ENCODE results near the gene LDLRAD4.

Gene LDLRAD4

GRCh38 chr18:13574355-13574754 is 355.8 kb downstream of the LDLRAD4 start:
- no peak for DNase-seq (ENCODE audit: low read depth)

DNA sequence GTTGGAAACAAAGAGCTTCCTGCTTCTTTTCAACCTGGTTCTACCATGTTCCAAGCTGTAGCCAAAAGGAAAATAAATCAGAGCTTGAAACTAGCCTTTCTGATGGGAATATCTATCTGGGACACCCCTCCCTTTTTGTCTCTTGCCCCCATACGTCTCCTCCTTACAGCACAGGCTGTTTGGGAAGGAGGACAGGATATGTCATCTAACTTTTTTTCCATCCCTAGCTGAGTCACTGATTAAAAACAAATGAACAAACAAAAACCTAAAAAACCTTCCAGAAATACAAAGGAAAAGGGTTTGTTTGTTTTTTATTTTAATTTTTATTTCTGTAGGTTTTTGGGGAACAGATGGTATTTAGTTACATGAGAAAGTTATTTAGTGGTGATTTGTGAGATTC is 356.2 kb downstream of the LDLRAD4 start:
- no peak for DNase-seq (ENCODE audit: low read depth)

DNA sequence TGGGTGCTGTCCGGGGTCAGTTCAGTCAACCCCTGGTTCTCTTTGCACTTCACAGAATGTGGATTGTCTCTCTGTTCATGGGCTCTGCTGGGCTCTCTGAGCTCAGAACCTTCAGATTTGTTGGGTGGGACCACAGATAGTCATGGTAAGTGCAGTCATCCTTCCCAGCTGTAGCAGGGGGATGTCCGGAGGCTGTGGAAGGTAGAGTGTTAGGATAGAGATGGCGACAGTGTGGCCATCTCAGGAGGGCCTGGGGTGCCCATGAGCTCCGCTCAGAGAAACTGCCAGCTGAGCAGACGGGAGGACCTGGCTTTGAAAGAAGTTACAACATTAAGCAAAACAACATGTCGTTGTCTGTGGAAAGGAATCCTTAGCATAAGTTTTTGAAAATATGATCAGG is 358.0 kb downstream of the LDLRAD4 start:
- no peak for DNase-seq (ENCODE audit: low read depth)

DNA sequence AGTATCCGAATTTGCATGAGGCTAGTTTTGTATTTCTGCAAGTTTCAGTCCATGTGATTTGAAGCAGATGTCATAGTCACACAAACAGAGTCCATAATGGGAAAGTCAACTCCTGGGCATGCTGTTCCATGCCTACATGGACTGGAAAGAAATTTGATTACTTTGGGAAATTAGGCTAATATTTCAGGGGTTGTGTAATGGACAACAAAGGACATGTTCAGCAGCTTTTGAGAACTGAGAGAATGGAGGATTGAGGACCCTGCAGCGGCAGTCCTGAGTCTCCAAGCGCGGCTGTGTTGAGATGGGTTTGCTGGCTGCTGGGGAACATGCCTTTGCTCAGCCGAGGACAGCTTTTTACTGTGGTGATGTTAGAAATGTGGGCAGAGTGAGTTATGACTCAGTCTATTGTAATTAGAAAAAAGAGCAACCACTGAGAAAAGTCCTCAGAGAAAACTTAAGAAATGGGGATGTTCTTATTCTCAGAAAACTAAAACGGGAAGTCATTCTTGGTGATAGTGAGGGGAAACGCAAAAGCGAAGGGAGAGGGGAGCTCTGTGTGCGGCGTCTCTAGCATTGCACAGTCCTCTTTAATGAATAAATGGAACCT is 358.6 kb downstream of the LDLRAD4 start:
- peak; percentile 43 for DNase-seq (ENCODE audit: low read depth)

GRCh38 chr18:13577781-13578180 is 359.2 kb downstream of the LDLRAD4 start:
- DNase-seq (ENCODE audit: low read depth), result no peak

GRCh38 chr18:13578400-13578799 is 359.8 kb downstream of the LDLRAD4 start:
- DNase-seq (ENCODE audit: low read depth), result no peak

GRCh38 chr18:13579874-13580273 is 361.3 kb downstream of the LDLRAD4 start:
- DNase-seq (ENCODE audit: low read depth), result no peak

DNA sequence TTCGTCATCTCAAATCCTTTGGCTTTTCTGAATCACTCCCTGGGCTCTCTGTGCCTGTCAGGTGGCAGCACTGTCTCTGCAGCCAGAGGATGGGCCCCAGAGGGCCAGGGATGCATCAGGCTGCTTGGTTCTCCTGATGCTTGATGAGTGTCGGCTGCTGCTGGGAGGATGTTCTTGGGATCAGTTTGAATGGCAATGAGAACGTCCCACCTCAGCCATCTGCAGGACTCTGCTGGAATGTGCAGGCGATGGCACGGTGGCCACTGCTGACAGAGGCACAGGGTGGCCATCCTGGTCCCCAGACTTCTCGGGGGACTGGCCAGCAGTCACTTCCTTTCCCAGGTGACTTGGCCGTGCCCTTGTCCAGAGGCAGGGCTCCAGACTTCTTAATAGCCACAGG is 361.8 kb downstream of the LDLRAD4 start:
- DNase-seq (ENCODE audit: low read depth), result no peak

DNA sequence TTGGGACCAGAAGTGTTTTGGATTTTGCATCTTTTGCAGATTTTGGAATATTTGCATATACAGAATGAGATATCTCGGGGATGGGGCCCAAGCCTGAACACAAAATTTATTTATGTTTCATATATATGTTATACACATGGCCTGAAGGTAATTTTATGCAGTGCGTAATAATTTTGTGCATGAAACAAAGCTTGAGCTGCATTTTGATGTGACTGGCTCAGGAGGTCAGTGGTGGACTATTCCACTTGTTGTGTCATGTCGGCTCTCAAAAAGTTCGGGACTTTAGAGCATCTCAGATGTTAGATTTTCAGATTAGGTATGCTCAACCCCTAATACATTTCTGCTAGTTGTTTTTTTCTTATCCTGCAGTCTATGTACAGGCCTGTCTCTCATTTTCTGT is 362.4 kb downstream of the LDLRAD4 start:
- DNase-seq (ENCODE audit: low read depth), result no peak

- no peak for DNase-seq (ENCODE audit: low read depth)
These were observed 363.1 kb downstream of the LDLRAD4 start for GRCh38 chr18:13581496-13582177.

GRCh38 chr18:13582178-13582670 is 363.7 kb downstream of the LDLRAD4 start:
- no peak for DNase-seq (ENCODE audit: low read depth)

GRCh38 chr18:13583576-13584550 is 365.3 kb downstream of the LDLRAD4 start:
- no peak for DNase-seq (ENCODE audit: low read depth)

DNA sequence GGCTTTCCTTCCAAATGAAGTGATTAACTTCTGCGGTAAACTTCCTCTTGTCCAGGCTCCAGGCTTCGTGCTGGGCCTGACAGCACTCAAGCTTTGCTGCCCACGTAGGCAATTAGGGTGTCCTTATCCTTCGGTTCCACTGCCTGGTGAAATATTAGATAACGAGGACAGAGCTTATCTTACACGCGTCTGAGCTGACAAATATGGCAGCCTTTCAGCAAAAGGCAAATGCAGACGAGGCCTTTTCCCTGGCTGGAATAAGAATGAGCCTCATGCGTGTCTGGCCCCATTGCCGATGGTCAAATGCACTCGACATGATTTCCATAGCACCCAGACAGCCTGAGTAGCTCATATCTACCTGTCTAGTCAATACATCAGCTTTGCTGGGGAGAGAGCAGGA is 366.3 kb downstream of the LDLRAD4 start:
- no peak for DNase-seq (ENCODE audit: low read depth)

DNA sequence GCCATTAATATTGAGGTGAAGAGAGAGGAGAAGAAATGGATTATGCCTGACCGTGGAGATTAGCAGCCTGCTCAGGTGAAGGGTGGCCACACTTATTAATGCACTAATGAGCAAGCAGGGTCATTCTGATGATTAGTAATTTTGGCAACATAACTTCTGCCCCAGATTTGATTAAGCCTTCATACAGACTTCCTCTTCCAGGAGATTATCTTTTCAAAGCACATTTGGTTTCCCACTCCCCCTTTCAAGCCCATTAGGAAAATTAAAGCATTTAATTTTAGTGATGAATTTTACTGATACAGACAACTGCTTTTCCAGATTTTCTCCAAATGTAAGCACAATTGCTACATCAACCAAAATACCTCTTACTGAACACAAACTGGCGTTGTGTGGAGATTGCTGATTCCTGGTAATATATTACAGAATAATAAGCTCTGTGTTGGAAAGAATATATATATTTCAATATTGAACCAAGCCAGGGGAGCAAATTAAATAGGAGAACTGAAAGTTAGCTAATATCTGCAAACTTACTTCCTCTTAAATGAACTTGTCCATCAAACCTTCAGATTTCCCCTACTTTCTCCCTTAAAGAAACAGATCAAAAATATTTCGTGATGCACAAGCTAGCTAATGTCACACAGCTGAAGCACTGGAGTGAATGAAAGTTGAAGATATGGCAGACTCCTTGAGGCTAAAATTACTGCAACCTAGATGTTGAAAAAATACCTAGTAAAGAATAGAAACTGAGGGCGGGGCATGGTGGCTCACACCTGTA is 367.0 kb downstream of the LDLRAD4 start:
- no peak for DNase-seq (ENCODE audit: low read depth)

DNA sequence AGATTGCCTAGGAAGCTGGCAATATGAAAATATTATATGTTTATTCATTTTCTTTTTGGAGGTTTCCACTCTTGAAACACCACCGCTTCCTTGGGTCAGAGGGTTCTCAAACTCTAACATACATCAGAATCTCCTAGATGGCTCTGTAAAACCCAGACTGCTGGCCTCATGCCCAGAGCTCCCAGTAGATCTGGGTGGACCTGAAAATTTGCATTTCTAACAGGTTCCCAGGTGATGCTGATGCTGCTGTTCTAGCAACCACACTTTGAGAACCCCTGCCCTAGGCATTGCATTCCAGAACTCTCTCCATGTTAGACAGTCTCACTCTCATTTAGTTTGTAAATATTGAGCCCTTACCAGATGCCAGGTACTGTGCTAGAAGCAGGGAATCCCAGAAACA is 368.4 kb downstream of the LDLRAD4 start:
- DNase-seq (ENCODE audit: low read depth), result no peak

GRCh38 chr18:13587477-13587876 is 368.9 kb downstream of the LDLRAD4 start:
- no peak for DNase-seq (ENCODE audit: low read depth)

DNA sequence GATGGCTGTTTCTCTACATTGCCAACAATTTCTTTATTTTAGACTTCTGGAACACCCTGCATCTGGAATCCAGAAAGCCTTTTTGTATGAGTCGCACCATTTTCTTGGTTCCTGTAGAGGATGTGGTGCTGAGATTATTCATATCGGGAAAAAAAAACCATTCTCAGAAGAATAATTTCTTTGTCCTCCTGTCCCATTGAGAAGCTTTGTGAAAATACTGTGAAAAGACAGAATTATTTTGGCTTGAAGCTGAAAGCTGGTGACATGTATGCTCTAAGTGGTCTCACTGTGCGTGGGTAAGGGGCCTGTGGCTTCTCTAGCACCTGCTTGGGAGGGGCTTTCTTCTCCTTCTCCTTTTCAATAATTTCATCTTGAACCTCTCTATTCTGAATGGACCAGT is 369.4 kb downstream of the LDLRAD4 start:
- DNase-seq (ENCODE audit: low read depth), result no peak

- no peak for DNase-seq (ENCODE audit: low read depth)
These were observed 370.8 kb downstream of the LDLRAD4 start for GRCh38 chr18:13589316-13589715.

- no peak for DNase-seq (ENCODE audit: low read depth)
These were observed 371.4 kb downstream of the LDLRAD4 start for GRCh38 chr18:13589943-13590342.

DNA sequence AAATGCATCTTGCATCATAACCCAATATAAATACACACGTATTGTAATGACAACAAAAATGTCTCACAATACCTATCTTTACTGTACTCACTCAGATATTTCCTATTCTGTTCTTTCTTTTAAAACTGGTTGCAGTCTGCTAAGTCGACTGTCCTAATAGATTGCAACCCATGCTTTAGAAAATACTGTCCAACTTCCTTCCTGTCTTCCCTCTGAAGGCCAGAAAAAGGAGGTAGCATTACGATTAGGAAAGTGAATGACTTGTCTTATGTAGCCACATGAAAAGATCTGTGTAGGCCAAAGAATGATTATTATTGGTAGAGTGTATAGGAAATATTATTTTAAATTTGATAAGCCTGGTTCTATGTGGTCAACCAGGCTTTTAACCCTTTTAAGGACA is 373.7 kb downstream of the LDLRAD4 start:
- DNase-seq (ENCODE audit: low read depth), result no peak

- DNase-seq (ENCODE audit: low read depth), result no peak
These were observed 376.0 kb downstream of the LDLRAD4 start for GRCh38 chr18:13594551-13594950.

- no peak for DNase-seq (ENCODE audit: low read depth)
These were observed 378.5 kb downstream of the LDLRAD4 start for GRCh38 chr18:13597068-13597467.
